Measurements from ENCODE around the gene RARB.

The RARB gene

GRCh38 chr3:25423780-25424588 lies 4.1 kb upstream of the RARB start:
- DNase-seq, result no peak

GRCh38 chr3:25424614-25425013 lies 3.4 kb upstream of the RARB start:
- DNase-seq, result no peak

- DNase-seq, result no peak
These were observed 1.7 kb upstream of the RARB start for GRCh38 chr3:25426408-25426807.

GRCh38 chr3:25427155-25427554 lies 908 bp upstream of the RARB start:
- DNase-seq, result no peak

GRCh38 chr3:25427563-25427941 lies 511 bp upstream of the RARB start:
- DNase-seq, result no peak

- DNase-seq, result no peak
These were observed 799 bp downstream of the RARB start for GRCh38 chr3:25428789-25429335.

- DNase-seq, result no peak
These were observed 1.6 kb downstream of the RARB start for GRCh38 chr3:25429361-25430286.

- DNase-seq, result no peak
These were observed 2.3 kb downstream of the RARB start for GRCh38 chr3:25430287-25430934.

GRCh38 chr3:25430935-25431770 lies 3.1 kb downstream of the RARB start:
- no peak for DNase-seq

GRCh38 chr3:25432176-25432720 lies 4.2 kb downstream of the RARB start:
- no peak for DNase-seq

GRCh38 chr3:25433106-25433505 lies 5.0 kb downstream of the RARB start:
- DNase-seq, result no peak

GRCh38 chr3:25433868-25434267 lies 5.8 kb downstream of the RARB start:
- no peak for DNase-seq

- DNase-seq, result no peak
These were observed 9.9 kb downstream of the RARB start for GRCh38 chr3:25437953-25438352.

- no peak for DNase-seq
These were observed 10.9 kb downstream of the RARB start for GRCh38 chr3:25438791-25439555.

- DNase-seq, result no peak
These were observed 13.3 kb downstream of the RARB start for GRCh38 chr3:25441234-25441856.

GRCh38 chr3:25442486-25442885 lies 14.4 kb downstream of the RARB start:
- no peak for DNase-seq

- no peak for DNase-seq
These were observed 16.2 kb downstream of the RARB start for GRCh38 chr3:25444273-25444672.

GRCh38 chr3:25445731-25446130 lies 17.7 kb downstream of the RARB start:
- no peak for DNase-seq

- DNase-seq, result no peak
These were observed 19.2 kb downstream of the RARB start for GRCh38 chr3:25447285-25447684.

- no peak for DNase-seq
These were observed 19.9 kb downstream of the RARB start for GRCh38 chr3:25447925-25448324.
